Liver (tissue), 9 donors: ENCODE results near the gene CFAP68. TPM values are rescaled to one million over a fixed set of nuclear protein-coding genes. Genes with fewer than 3 reads are reported as not detected.
A peak's percentile ranks its signal among the peaks of the same experiment; 100 is the strongest.

Experiments used
- DNase-seq: peaks from one replicate; pipeline ENCODE4 v3.0.0-alpha.2; 2017; ENCODE audit warnings: low spot score
- H3K27ac ChIP-seq, 2 donors: one replicate each; pipeline ENCODE4 v1.7.0; 2013; ENCODE audit warnings: inconsistent platforms in 2 of 2, low read length in 2 of 2, control low read depth in 1 of 2, low read depth in 1 of 2, mild to moderate bottlenecking in 1 of 2
- H3K27me3 ChIP-seq, 4 donors: one replicate each; pipeline versions ENCODE4 v1.6.1 to v1.7.0; 2013; ENCODE audit warnings: low read length in 3 of 4, inconsistent platforms in 1 of 4, mild to moderate bottlenecking in 1 of 4, moderate library complexity in 1 of 4; ENCODE audit not compliant: control insufficient read depth in 4 of 4, insufficient read depth in 4 of 4
- H3K36me3 ChIP-seq, 4 donors: one replicate each; pipeline versions ENCODE4 v1.6.1 to v1.7.0; 2013; ENCODE audit warnings: low read length in 3 of 4, mild to moderate bottlenecking in 3 of 4, low read depth in 1 of 4, moderate library complexity in 1 of 4; ENCODE audit not compliant: control insufficient read depth in 4 of 4, insufficient read depth in 3 of 4
- H3K4me1 ChIP-seq, 4 donors: one replicate each; pipeline versions ENCODE4 v1.6.1 to v1.7.0; 2013; ENCODE audit warnings: low read length in 3 of 4, mild to moderate bottlenecking in 3 of 4, moderate library complexity in 1 of 4; ENCODE audit not compliant: control insufficient read depth in 4 of 4, insufficient read depth in 4 of 4
- H3K4me3 ChIP-seq, 3 donors: one replicate each; pipeline versions ENCODE4 v1.6.1 to v1.7.0; 2013; ENCODE audit warnings: low read length in 3 of 3, control low read depth in 1 of 3, low read depth in 1 of 3, mild to moderate bottlenecking in 1 of 3
- H3K9ac ChIP-seq, 2 donors: one replicate each; pipeline ENCODE4 v1.7.0; 2013; ENCODE audit warnings: low read length in 2 of 2, mild to moderate bottlenecking in 2 of 2, moderate library complexity in 2 of 2, control low read depth in 1 of 2, low read depth in 1 of 2
- H3K9me3 ChIP-seq, 4 donors: one replicate each; pipeline versions ENCODE4 v1.6.1 to v1.7.0; 2013; ENCODE audit warnings: low read length in 3 of 4; ENCODE audit not compliant: control insufficient read depth in 4 of 4
- EGR1 ChIP-seq, 2 donors: IDR thresholded peaks; 2 replicates each; pipeline ENCODE4 v1.6.1; 2016 to 2018; ENCODE audit warnings: antibody characterized with exemption in 2 of 2, low read depth in 2 of 2
- FOXA1 ChIP-seq: IDR thresholded peaks from 2 replicates; pipeline ENCODE4 v1.6.1; 2016; ENCODE audit warnings: antibody characterized with exemption
- FOXA2 ChIP-seq: IDR thresholded peaks from 2 replicates; pipeline ENCODE4 v1.6.1; 2016; ENCODE audit warnings: antibody characterized with exemption
- GABPA ChIP-seq, 2 donors: IDR thresholded peaks in 1 of 2; conservative IDR thresholded peaks in 1 of 2; 2 replicates each; pipeline ENCODE4 v1.6.1; 2016; ENCODE audit warnings: antibody characterized with exemption in 2 of 2, mild to moderate bottlenecking in 1 of 2, moderate library complexity in 1 of 2
- HNF4A ChIP-seq, 2 donors: conservative IDR thresholded peaks; 2 replicates each; pipeline ENCODE4 v1.6.1; 2016; ENCODE audit warnings: antibody characterized with exemption in 2 of 2, mild to moderate bottlenecking in 2 of 2
- HNF4G ChIP-seq: IDR thresholded peaks from 2 replicates; pipeline ENCODE4 v1.6.1; 2016; ENCODE audit warnings: antibody characterized with exemption
- JUND ChIP-seq, 2 donors: IDR thresholded peaks; 2 replicates each; pipeline ENCODE4 v1.6.1; 2016; ENCODE audit warnings: antibody characterized with exemption in 2 of 2
- NR2F2 ChIP-seq: IDR thresholded peaks from 2 replicates; pipeline ENCODE4 v1.6.1; 2016; ENCODE audit warnings: antibody characterized with exemption
- RAD21 ChIP-seq, 2 donors: IDR thresholded peaks; 2 replicates each; pipeline ENCODE4 v1.6.1; 2016; ENCODE audit warnings: antibody characterized with exemption in 2 of 2, mild to moderate bottlenecking in 2 of 2
- RXRA ChIP-seq, 2 donors: IDR thresholded peaks; 2 replicates each; pipeline ENCODE4 v1.6.1; 2017 to 2018; ENCODE audit warnings: antibody characterized with exemption in 2 of 2, mild to moderate bottlenecking in 1 of 2
- SP1 ChIP-seq: IDR thresholded peaks from 2 replicates; pipeline ENCODE4 v1.6.1; 2018; ENCODE audit warnings: antibody characterized with exemption, mild to moderate bottlenecking
- TAF1 ChIP-seq: conservative IDR thresholded peaks from 2 replicates; pipeline ENCODE4 v1.6.1; 2016; ENCODE audit warnings: antibody characterized with exemption, mild to moderate bottlenecking
- YY1 ChIP-seq: IDR thresholded peaks from 2 replicates; pipeline ENCODE4 v1.6.1; 2016; ENCODE audit warnings: antibody characterized with exemption, mild to moderate bottlenecking
- WGBS: extraction: QIAGEN DNeasy Blood & Tissue Kit; methylation state at CpG from one replicate; pipeline ENCODE4 v1.1.7; 2013; 5-methylcytosine and 5-hydroxymethylcytosine counted together
- polyA plus RNA-seq, 2 donors: library from polyadenylated mRNA; stranded (reverse) in 1 of 2; unstranded in 1 of 2; fragments of 200-250 nt in 1 of 2; fragments of >200 nt in 1 of 2; fragmentation: Nextera tagmentation in 1 of 2; extraction: Ambion mirVana in 1 of 2; gene quantifications; one replicate each; pipeline versions ENCODE4 v1.2.1 to v1.2.3, GENCODE V29; 2013 to 2015
- total RNA-seq, 2 donors: library from RNA; depleted of rRNA; stranded (reverse); fragments of >200 nt; gene quantifications; one replicate each; pipeline ENCODE4 v1.2.3, GENCODE V29; 2014
- TF ChIP-seq, protein P1 (sequence below): fragments of 150-350 bp; IDR thresholded peaks from 2 replicates; pipeline ENCODE4 v1.5.1; 2017; ENCODE audit warnings: improper control_type of control experiment, low read depth, low read length; ENCODE audit not compliant: missing input control
- TF ChIP-seq, protein P2 (sequence below): IDR thresholded peaks from 2 replicates; pipeline ENCODE4 v1.6.1; 2016; ENCODE audit warnings: antibody characterized with exemption
- TF ChIP-seq, protein P3 (sequence below): IDR thresholded peaks from 2 replicates; pipeline ENCODE4 v1.6.1; 2016; ENCODE audit warnings: antibody characterized with exemption
- TF ChIP-seq, protein P4 (sequence below): IDR thresholded peaks from 2 replicates; pipeline ENCODE4 v1.6.1; 2016; ENCODE audit warnings: antibody characterized with exemption
- TF ChIP-seq, protein P5 (sequence below): IDR thresholded peaks from 2 replicates; pipeline ENCODE4 v1.6.1; 2016; ENCODE audit warnings: antibody characterized with exemption, mild to moderate bottlenecking
- donor health status: healthy.
- donor health status: healthy.
- donor health status: healthy.
- donor health status: healthy.
- donor health status: healthy.

The CFAP68 gene
- total and polyA plus RNA-seq, 4 donors: 6.2 to 27.8 (median 13.8) TPM

DNA sequence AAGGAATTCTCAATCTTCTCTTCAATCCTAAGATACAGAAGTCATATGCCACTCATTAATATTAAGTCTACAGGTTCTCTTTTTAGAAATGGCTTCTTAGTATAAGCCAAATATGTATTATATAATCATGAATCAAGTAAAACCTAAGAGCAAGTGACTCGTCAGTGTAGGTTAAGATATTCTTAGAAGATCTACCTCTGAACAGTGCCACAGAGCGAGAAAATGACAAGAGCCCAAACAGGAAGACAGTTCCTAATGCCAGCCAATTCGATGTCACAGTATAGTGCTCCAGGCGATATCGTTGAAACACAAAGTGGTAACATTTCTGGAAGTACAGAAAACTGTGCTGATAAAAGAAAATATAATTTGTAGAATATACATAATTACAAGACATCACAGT is 41.3 kb upstream of the CFAP68 start (continued):
- TF ChIP-seq, protein P1, sequence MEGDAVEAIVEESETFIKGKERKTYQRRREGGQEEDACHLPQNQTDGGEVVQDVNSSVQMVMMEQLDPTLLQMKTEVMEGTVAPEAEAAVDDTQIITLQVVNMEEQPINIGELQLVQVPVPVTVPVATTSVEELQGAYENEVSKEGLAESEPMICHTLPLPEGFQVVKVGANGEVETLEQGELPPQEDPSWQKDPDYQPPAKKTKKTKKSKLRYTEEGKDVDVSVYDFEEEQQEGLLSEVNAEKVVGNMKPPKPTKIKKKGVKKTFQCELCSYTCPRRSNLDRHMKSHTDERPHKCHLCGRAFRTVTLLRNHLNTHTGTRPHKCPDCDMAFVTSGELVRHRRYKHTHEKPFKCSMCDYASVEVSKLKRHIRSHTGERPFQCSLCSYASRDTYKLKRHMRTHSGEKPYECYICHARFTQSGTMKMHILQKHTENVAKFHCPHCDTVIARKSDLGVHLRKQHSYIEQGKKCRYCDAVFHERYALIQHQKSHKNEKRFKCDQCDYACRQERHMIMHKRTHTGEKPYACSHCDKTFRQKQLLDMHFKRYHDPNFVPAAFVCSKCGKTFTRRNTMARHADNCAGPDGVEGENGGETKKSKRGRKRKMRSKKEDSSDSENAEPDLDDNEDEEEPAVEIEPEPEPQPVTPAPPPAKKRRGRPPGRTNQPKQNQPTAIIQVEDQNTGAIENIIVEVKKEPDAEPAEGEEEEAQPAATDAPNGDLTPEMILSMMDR: no peak
- TF ChIP-seq, protein P2, sequence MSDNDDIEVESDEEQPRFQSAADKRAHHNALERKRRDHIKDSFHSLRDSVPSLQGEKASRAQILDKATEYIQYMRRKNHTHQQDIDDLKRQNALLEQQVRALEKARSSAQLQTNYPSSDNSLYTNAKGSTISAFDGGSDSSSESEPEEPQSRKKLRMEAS: no peak

DNA sequence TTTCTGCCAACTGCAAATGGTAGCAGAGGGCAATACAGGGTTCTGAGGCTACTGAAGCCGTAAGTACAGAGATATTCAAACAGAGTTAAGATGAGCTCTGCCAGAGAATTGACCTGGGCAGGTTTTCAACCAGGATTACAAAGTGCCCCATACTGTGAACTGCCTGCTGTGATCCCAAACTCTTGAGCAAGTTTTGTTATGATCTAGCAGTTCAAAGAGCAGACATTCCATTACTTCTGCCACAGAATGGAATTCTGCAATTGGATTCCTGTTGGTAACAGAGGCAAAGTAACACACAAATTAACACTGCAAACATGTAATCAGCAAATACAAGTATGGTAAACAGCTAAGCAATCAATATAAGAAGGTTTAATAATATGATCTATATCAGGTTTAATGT is 39.2 kb upstream of the CFAP68 start:
- TF ChIP-seq EGR1 (IDR thresholded peaks at IDR 0.05; ENCODE audit: low read depth in 2 of 2): no peak
- peak; percentile 95 for TF ChIP-seq SP1
- TF ChIP-seq FOXA1: no peak
- TF ChIP-seq JUND (IDR thresholded peaks at IDR 0.05): peak; percentile 83 to 89
- peak; percentile 64 to 72 for TF ChIP-seq RAD21 (IDR thresholded peaks at IDR 0.05)
- TF ChIP-seq RXRA (IDR thresholded peaks at IDR 0.05): peak; percentile 95 to 96
- TF ChIP-seq HNF4A (conservative IDR thresholded peaks at IDR 0.05): peak; percentile 97
- TF ChIP-seq FOXA2: peak; percentile 65
- TF ChIP-seq, protein P1: no peak
- peak in 1 of 2 donors; percentile 45 for TF ChIP-seq GABPA (IDR thresholded peaks at IDR 0.05 in 1 of 2, conservative IDR thresholded peaks at IDR 0.05 in 1 of 2)
- TF ChIP-seq, protein P3, sequence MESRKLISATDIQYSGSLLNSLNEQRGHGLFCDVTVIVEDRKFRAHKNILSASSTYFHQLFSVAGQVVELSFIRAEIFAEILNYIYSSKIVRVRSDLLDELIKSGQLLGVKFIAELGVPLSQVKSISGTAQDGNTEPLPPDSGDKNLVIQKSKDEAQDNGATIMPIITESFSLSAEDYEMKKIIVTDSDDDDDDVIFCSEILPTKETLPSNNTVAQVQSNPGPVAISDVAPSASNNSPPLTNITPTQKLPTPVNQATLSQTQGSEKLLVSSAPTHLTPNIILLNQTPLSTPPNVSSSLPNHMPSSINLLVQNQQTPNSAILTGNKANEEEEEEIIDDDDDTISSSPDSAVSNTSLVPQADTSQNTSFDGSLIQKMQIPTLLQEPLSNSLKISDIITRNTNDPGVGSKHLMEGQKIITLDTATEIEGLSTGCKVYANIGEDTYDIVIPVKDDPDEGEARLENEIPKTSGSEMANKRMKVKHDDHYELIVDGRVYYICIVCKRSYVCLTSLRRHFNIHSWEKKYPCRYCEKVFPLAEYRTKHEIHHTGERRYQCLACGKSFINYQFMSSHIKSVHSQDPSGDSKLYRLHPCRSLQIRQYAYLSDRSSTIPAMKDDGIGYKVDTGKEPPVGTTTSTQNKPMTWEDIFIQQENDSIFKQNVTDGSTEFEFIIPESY: peak; percentile 87
- TF ChIP-seq, protein P4, sequence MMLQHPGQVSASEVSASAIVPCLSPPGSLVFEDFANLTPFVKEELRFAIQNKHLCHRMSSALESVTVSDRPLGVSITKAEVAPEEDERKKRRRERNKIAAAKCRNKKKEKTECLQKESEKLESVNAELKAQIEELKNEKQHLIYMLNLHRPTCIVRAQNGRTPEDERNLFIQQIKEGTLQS: peak; percentile 71
- peak; percentile 78 for TF ChIP-seq HNF4G
- TF ChIP-seq, protein P2: peak; percentile 57
- TF ChIP-seq YY1: peak; percentile 93
- TF ChIP-seq, protein P5, sequence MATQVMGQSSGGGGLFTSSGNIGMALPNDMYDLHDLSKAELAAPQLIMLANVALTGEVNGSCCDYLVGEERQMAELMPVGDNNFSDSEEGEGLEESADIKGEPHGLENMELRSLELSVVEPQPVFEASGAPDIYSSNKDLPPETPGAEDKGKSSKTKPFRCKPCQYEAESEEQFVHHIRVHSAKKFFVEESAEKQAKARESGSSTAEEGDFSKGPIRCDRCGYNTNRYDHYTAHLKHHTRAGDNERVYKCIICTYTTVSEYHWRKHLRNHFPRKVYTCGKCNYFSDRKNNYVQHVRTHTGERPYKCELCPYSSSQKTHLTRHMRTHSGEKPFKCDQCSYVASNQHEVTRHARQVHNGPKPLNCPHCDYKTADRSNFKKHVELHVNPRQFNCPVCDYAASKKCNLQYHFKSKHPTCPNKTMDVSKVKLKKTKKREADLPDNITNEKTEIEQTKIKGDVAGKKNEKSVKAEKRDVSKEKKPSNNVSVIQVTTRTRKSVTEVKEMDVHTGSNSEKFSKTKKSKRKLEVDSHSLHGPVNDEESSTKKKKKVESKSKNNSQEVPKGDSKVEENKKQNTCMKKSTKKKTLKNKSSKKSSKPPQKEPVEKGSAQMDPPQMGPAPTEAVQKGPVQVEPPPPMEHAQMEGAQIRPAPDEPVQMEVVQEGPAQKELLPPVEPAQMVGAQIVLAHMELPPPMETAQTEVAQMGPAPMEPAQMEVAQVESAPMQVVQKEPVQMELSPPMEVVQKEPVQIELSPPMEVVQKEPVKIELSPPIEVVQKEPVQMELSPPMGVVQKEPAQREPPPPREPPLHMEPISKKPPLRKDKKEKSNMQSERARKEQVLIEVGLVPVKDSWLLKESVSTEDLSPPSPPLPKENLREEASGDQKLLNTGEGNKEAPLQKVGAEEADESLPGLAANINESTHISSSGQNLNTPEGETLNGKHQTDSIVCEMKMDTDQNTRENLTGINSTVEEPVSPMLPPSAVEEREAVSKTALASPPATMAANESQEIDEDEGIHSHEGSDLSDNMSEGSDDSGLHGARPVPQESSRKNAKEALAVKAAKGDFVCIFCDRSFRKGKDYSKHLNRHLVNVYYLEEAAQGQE: peak; percentile 82
- peak; percentile 75 for TF ChIP-seq NR2F2
- no peak for TF ChIP-seq TAF1
- Histone ChIP-seq H3K27me3 (no peaks in the 10 kb centered on the region), H3K4me1 (peaks cover 2 to 39% (median 31%) of the 10 kb centered on the region in 4 donors), H3K4me3 (no peak overlapping the region), H3K36me3 (peaks cover 0 to 6% (median 0%) of the 10 kb centered on the region in 4 donors), H3K9ac (peak overlapping the region in 1 of 2 donors; percentile 86), H3K9me3 (no peaks in the 10 kb centered on the region), H3K27ac (peak overlapping the region; percentile 60 to 72)
- DNase-seq: no peak
- 27% methylated on average over 1 of the region's 1 CpG for WGBS
